HCT116 (cell line): ENCODE measurements around the gene DAPP1. TPM values are rescaled to one million over a fixed set of nuclear protein-coding genes. Genes with fewer than 3 reads are reported as not detected.

ENCODE experiments used
- ATAC-seq: fragments of 200-7000 bp; cut with Tn5 transposase; 2 replicates; pipeline ENCODE4 v1.9.1; 2020; ENCODE audit warnings: mild to moderate bottlenecking, moderate library complexity
- BruUV-seq: library from RNA; stranded (reverse); fragments of 400-500 nt; replicated peaks from 2 replicates; lab custom pipeline; 2021; lab: Mats Ljungman, UMichigan
- CTCF ChIA-PET: fragments of 300-600 bp; sonication (Branson Sonifier 250); formaldehyde crosslinking; loops from one replicate; lab custom pipeline; 2021; ENCODE audit warnings: antibody characterized with exemption; lab: Charles Lee
- POLR2A ChIA-PET: fragments of 300-600, 350-600 bp; sonication (Branson Sonifier 250); formaldehyde crosslinking; loops from one replicate; lab custom pipeline; 2021; ENCODE audit warnings: antibody characterized with exemption; lab: Charles Lee
- RAD21 ChIA-PET, 2 experiments: fragments of 300-600 bp; sonication (Branson Sonifier 250); formaldehyde crosslinking; loops; one replicate each; lab custom pipeline; 2023; ENCODE audit warnings: low total read pairs in 2 of 2; ENCODE audit not compliant: uncharacterized antibody in 2 of 2, unreplicated experiment in 2 of 2, low non-redundant PET in 1 of 2; lab: Charles Lee
- DNase-seq: peaks from one replicate; pipeline ENCODE4 v3.0.0-alpha.2; 2010; ENCODE audit warnings: low read depth, low spot score
- H2AFZ ChIP-seq: fragments of 200-600 bp; shearing (Covaris generic), sonication (generic); 2 replicates; pipeline ENCODE4 v1.6.1; 2017; ENCODE audit warnings: low read depth, mixed run types, mixed read lengths, antibody characterized with exemption, low read length; ENCODE audit not compliant: poor library complexity, severe bottlenecking
- H3K27ac ChIP-seq: 2 replicates; pipeline ENCODE4 v1.5.1; 2012; ENCODE audit warnings: low read depth, low read length
- H3K27me3 ChIP-seq: fragments of 200-600 bp; sonication (generic); 2 replicates; pipeline ENCODE4 v1.6.1; 2016; ENCODE audit warnings: mixed run types, low read length, mixed read lengths; ENCODE audit not compliant: insufficient read depth
- H3K36me3 ChIP-seq, 2 experiments: fragments of 200-500 bp in 1 of 2; fragments of 200-600 bp in 1 of 2; sonication (Bioruptor generic) in 1 of 2; sonication (generic) in 1 of 2; 2 replicates each; pipeline versions ENCODE4 v1.5.1 to v1.6.1; 2014 to 2016; ENCODE audit warnings: low read length in 2 of 2, inconsistent platforms in 1 of 2, mixed read lengths in 1 of 2, mixed run types in 1 of 2; ENCODE audit not compliant: insufficient read depth in 2 of 2, control insufficient read depth in 1 of 2
- H3K4me1 ChIP-seq, 2 experiments: fragments of 200-600 bp in 1 of 2; sonication (generic) in 1 of 2; 2 replicates each; pipeline versions ENCODE4 v1.5.1 to v1.6.1; 2012 to 2017; ENCODE audit warnings: low read length in 2 of 2, inconsistent platforms in 1 of 2, mild to moderate bottlenecking in 1 of 2, mixed read lengths in 1 of 2, mixed run types in 1 of 2, moderate library complexity in 1 of 2; ENCODE audit not compliant: insufficient read depth in 2 of 2, control insufficient read depth in 1 of 2
- H3K4me2 ChIP-seq: fragments of 200-600 bp; sonication (generic); 2 replicates; pipeline ENCODE4 v1.6.1; 2017; ENCODE audit warnings: mixed run types, low read length, mixed read lengths
- H3K4me3 ChIP-seq, 2 experiments: fragments of 200-600 bp in 1 of 2; sonication (generic) in 1 of 2; replicated peaks in 1 of 2; 2 replicates each; pipeline ENCODE4 v1.5.1; 2011 to 2016; ENCODE audit warnings: low read length in 2 of 2, control low read depth in 1 of 2, low read depth in 1 of 2, mild to moderate bottlenecking in 1 of 2, mixed read lengths in 1 of 2, mixed run types in 1 of 2
- H3K79me2 ChIP-seq: fragments of 200-600 bp; sonication (generic); 2 replicates; pipeline ENCODE4 v1.6.1; 2017; ENCODE audit warnings: mild to moderate bottlenecking, mixed run types, low read length, moderate library complexity, mixed read lengths; ENCODE audit not compliant: insufficient read depth
- H3K9ac ChIP-seq: fragments of 200-600 bp; sonication (generic); 2 replicates; pipeline ENCODE4 v1.6.1; 2016; ENCODE audit warnings: low read length, mixed read lengths
- H3K9me2 ChIP-seq: fragments of 200-600 bp; sonication (generic), shearing (Covaris generic); 2 replicates; pipeline ENCODE4 v1.6.1; 2017; ENCODE audit warnings: mixed run types, mild to moderate bottlenecking, moderate library complexity; ENCODE audit not compliant: insufficient read depth
- H3K9me3 ChIP-seq, 2 experiments: fragments of 200-500 bp in 1 of 2; fragments of 200-600 bp in 1 of 2; sonication (Bioruptor generic) in 1 of 2; sonication (generic) in 1 of 2; 2 replicates each; pipeline ENCODE4 v1.6.1; 2014 to 2017; ENCODE audit warnings: low read length in 2 of 2, mixed read lengths in 2 of 2, inconsistent platforms in 1 of 2, low read depth in 1 of 2, mild to moderate bottlenecking in 1 of 2, mixed run types in 1 of 2, moderate library complexity in 1 of 2; ENCODE audit not compliant: control insufficient read depth in 1 of 2, insufficient read depth in 1 of 2
- H4K20me1 ChIP-seq: fragments of 200-600 bp; sonication (generic), shearing (Covaris generic); 2 replicates; pipeline ENCODE4 v1.6.1; 2017; ENCODE audit warnings: mixed run types, mild to moderate bottlenecking, moderate library complexity; ENCODE audit not compliant: insufficient read depth
- CBX3 ChIP-seq: IDR thresholded peaks from 2 replicates; pipeline ENCODE4 v1.6.1; 2012; ENCODE audit warnings: low read depth
- CEBPB ChIP-seq: IDR thresholded peaks from 2 replicates; pipeline ENCODE4 v1.6.1; 2012; ENCODE audit warnings: low read depth
- EGR1 ChIP-seq: IDR thresholded peaks from 2 replicates; pipeline ENCODE4 v1.6.1; 2012; ENCODE audit warnings: low read depth
- ELF1 ChIP-seq: IDR thresholded peaks from 2 replicates; pipeline ENCODE4 v1.6.1; 2012; ENCODE audit warnings: low read depth, borderline replicate concordance
- EZH2 ChIP-seq: fragments of 200-600 bp; sonication (generic); IDR thresholded peaks from 2 replicates; pipeline ENCODE4 v1.6.1; 2017; ENCODE audit warnings: antibody characterized with exemption, mixed run types
- FOSL1 ChIP-seq: IDR thresholded peaks from 2 replicates; pipeline ENCODE4 v1.6.1; 2012; ENCODE audit warnings: low read depth
- POLR2A ChIP-seq: IDR thresholded peaks from 2 replicates; pipeline ENCODE4 v1.7.0; 2011; ENCODE audit warnings: borderline replicate concordance; ENCODE audit not compliant: insufficient read depth, insufficient read length; ENCODE audit errors: extremely low read depth
- POLR2AphosphoS5 ChIP-seq: IDR thresholded peaks from 2 replicates; pipeline ENCODE4 v1.6.1; 2011; ENCODE audit warnings: mild to moderate bottlenecking, low read depth, low read length, moderate library complexity
- SIN3A ChIP-seq: IDR thresholded peaks from 2 replicates; pipeline ENCODE4 v1.6.1; 2012; ENCODE audit warnings: low read depth
- YY1 ChIP-seq: IDR thresholded peaks from 2 replicates; pipeline ENCODE4 v1.6.1; 2011; ENCODE audit warnings: low read length, low read depth, moderate library complexity, mild to moderate bottlenecking; ENCODE audit not compliant: insufficient replicate concordance; ENCODE audit errors: extremely low read depth
- ZFX ChIP-seq: fragments of 450-650 bp; IDR thresholded peaks from 2 replicates; pipeline ENCODE4 v1.6.1; 2017
- ZNF274 ChIP-seq: fragments of 200-500 bp; sonication (Bioruptor generic); IDR thresholded peaks from 2 replicates; pipeline ENCODE4 v1.6.1; 2014; ENCODE audit warnings: mild to moderate bottlenecking, low read depth, low read length, inconsistent platforms
- intact Hi-C: fragments of 100-400 bp; cut with micrococcal nuclease; formaldehyde crosslinking; loops from 2 replicates; pipeline ENCODE4 v1.10.0; 2022
- total RNA-seq: library from RNA; stranded (reverse); gene quantifications from one replicate; pipeline ENCODE4 v1.2.1, GENCODE V29; 2021; ENCODE audit not compliant: unreplicated experiment
- TF ChIP-seq, protein P1 (sequence below): IDR thresholded peaks from 2 replicates; pipeline ENCODE4 v1.6.1; 2012; ENCODE audit warnings: low read depth
- TF ChIP-seq, protein P2 (sequence below): IDR thresholded peaks from 2 replicates; pipeline ENCODE4 v1.6.1; 2012
- TF ChIP-seq, protein P3 (sequence below), 3 experiments: fragments of 200-600 bp in 1 of 3; sonication (generic) in 1 of 3; IDR thresholded peaks in 2 of 3; conservative IDR thresholded peaks in 1 of 3; 2 replicates each; pipeline ENCODE4 v1.5.1; 2012 to 2017; ENCODE audit warnings: low read depth in 2 of 3, low read length in 2 of 3, antibody characterized with exemption in 1 of 3, borderline replicate concordance in 1 of 3, control low read depth in 1 of 3, mild to moderate bottlenecking in 1 of 3, mixed read lengths in 1 of 3, mixed run types in 1 of 3, moderate library complexity in 1 of 3; ENCODE audit not compliant: insufficient read depth in 1 of 3

Gene DAPP1
- total RNA-seq, 1 experiment from 2014 or later, result 0.76 TPM

- Histone ChIP-seq H2AFZ (no peak overlapping the region), H3K4me3 (no peak overlapping the region), H3K79me2 (no peaks in the 10 kb centered on the region), H4K20me1 (no peaks in the 10 kb centered on the region), H3K9ac (no peak overlapping the region), H3K4me2 (no peak overlapping the region), H3K36me3 (no peaks in the 10 kb centered on the region), H3K9me2 (no peaks in the 10 kb centered on the region), H3K27ac (no peak overlapping the region), H3K4me1 (no peaks in the 10 kb centered on the region), H3K9me3 (no peaks in the 10 kb centered on the region), H3K27me3 (no peaks in the 10 kb centered on the region)
- TF ChIP-seq YY1, result no peak
- TF ChIP-seq SIN3A, result no peak
- TF ChIP-seq, protein P1, sequence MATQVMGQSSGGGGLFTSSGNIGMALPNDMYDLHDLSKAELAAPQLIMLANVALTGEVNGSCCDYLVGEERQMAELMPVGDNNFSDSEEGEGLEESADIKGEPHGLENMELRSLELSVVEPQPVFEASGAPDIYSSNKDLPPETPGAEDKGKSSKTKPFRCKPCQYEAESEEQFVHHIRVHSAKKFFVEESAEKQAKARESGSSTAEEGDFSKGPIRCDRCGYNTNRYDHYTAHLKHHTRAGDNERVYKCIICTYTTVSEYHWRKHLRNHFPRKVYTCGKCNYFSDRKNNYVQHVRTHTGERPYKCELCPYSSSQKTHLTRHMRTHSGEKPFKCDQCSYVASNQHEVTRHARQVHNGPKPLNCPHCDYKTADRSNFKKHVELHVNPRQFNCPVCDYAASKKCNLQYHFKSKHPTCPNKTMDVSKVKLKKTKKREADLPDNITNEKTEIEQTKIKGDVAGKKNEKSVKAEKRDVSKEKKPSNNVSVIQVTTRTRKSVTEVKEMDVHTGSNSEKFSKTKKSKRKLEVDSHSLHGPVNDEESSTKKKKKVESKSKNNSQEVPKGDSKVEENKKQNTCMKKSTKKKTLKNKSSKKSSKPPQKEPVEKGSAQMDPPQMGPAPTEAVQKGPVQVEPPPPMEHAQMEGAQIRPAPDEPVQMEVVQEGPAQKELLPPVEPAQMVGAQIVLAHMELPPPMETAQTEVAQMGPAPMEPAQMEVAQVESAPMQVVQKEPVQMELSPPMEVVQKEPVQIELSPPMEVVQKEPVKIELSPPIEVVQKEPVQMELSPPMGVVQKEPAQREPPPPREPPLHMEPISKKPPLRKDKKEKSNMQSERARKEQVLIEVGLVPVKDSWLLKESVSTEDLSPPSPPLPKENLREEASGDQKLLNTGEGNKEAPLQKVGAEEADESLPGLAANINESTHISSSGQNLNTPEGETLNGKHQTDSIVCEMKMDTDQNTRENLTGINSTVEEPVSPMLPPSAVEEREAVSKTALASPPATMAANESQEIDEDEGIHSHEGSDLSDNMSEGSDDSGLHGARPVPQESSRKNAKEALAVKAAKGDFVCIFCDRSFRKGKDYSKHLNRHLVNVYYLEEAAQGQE, result no peak
- no peak for TF ChIP-seq POLR2A
- TF ChIP-seq, protein P2, sequence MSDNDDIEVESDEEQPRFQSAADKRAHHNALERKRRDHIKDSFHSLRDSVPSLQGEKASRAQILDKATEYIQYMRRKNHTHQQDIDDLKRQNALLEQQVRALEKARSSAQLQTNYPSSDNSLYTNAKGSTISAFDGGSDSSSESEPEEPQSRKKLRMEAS, result no peak
- no peak for TF ChIP-seq EGR1
- no peak for TF ChIP-seq CEBPB
- TF ChIP-seq ZFX, result no peak
- TF ChIP-seq POLR2AphosphoS5, result no peak
- no peak for TF ChIP-seq CBX3
- TF ChIP-seq EZH2, result no peak
- no peak for TF ChIP-seq ELF1
- TF ChIP-seq, protein P3, sequence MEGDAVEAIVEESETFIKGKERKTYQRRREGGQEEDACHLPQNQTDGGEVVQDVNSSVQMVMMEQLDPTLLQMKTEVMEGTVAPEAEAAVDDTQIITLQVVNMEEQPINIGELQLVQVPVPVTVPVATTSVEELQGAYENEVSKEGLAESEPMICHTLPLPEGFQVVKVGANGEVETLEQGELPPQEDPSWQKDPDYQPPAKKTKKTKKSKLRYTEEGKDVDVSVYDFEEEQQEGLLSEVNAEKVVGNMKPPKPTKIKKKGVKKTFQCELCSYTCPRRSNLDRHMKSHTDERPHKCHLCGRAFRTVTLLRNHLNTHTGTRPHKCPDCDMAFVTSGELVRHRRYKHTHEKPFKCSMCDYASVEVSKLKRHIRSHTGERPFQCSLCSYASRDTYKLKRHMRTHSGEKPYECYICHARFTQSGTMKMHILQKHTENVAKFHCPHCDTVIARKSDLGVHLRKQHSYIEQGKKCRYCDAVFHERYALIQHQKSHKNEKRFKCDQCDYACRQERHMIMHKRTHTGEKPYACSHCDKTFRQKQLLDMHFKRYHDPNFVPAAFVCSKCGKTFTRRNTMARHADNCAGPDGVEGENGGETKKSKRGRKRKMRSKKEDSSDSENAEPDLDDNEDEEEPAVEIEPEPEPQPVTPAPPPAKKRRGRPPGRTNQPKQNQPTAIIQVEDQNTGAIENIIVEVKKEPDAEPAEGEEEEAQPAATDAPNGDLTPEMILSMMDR (IDR thresholded peaks at IDR 0.05 in 2 of 3, conservative IDR thresholded peaks at IDR 0.05 in 1 of 3; ENCODE audit: borderline replicate concordance in 1 of 3, insufficient read depth in 1 of 3, low read depth in 2 of 3, low read length in 2 of 3), result no peak
- TF ChIP-seq ZNF274, result no peak
- TF ChIP-seq FOSL1, result no peak
- DNase-seq (no peak), ATAC-seq (no peak)
- RAD21 ChIA-PET, result no interaction called here
- POLR2A ChIA-PET, result no interaction called here
- intact Hi-C loops, result no loop called here
- CTCF ChIA-PET, result no interaction called here
- BruUV-seq, result no TSS peak
Observed at GRCh38 chr4:99784842-99785241, 31.8 kb upstream of the DAPP1 start.
